HepG2 (cell line): ENCODE results near the gene AHCYL2. TPM values are rescaled to one million over a fixed set of nuclear protein-coding genes. Genes with fewer than 3 reads are reported as not detected.

Experiments
- ATF6 ChIP-seq: sonication (generic); formaldehyde crosslinking; conservative IDR thresholded peaks from 2 replicates; pipeline ENCODE4 v1.4.0; 2020; ENCODE audit warnings: missing genetic modification reagents
- BCL6 ChIP-seq: IDR thresholded peaks from 2 replicates; pipeline ENCODE4 v1.6.1; 2016; ENCODE audit warnings: missing genetic modification reagents, missing compliant biosample characterization
- CBFB ChIP-seq: sonication (generic); formaldehyde crosslinking; IDR thresholded peaks from 2 replicates; pipeline ENCODE4 v1.4.0; 2020; ENCODE audit warnings: missing genetic modification reagents
- CHD2 ChIP-seq: IDR thresholded peaks from 2 replicates; pipeline ENCODE4 v1.6.1; 2011; ENCODE audit warnings: low read depth, low read length, improper control_type of control experiment
- NAIF1 ChIP-seq: sonication (generic); formaldehyde crosslinking; IDR thresholded peaks from 2 replicates; pipeline ENCODE4 v1.5.0; 2020; ENCODE audit warnings: mild to moderate bottlenecking, missing genetic modification reagents, borderline replicate concordance
- NFRKB ChIP-seq: fragments of 450-650 bp; IDR thresholded peaks from 2 replicates; pipeline ENCODE4 v1.6.1; 2017
- STAT5B ChIP-seq: sonication (generic); formaldehyde crosslinking; IDR thresholded peaks from 2 replicates; pipeline ENCODE4 v1.4.0; 2020; ENCODE audit warnings: missing genetic modification reagents
- TRIM24 ChIP-seq: sonication (generic); formaldehyde crosslinking; IDR thresholded peaks from 2 replicates; pipeline ENCODE4 v1.8.0; 2022; ENCODE audit warnings: mild to moderate bottlenecking, missing genetic modification reagents
- ZNF556 ChIP-seq: sonication (generic); formaldehyde crosslinking; IDR thresholded peaks from 2 replicates; pipeline ENCODE4 v1.4.0; 2020; ENCODE audit warnings: mild to moderate bottlenecking, missing genetic modification reagents, borderline replicate concordance
- ZNF605 ChIP-seq: sonication (generic); formaldehyde crosslinking; IDR thresholded peaks from 2 replicates; pipeline ENCODE4 v1.8.0; 2022; ENCODE audit warnings: mild to moderate bottlenecking, missing genetic modification reagents
- ZNF724P ChIP-seq: sonication (generic); formaldehyde crosslinking; IDR thresholded peaks from 2 replicates; pipeline ENCODE4 v1.8.0; 2022; ENCODE audit warnings: missing genetic modification reagents, borderline replicate concordance
- ZNF800 ChIP-seq: sonication (generic); formaldehyde crosslinking; IDR thresholded peaks from 2 replicates; pipeline ENCODE4 v1.4.0; 2020; ENCODE audit warnings: missing genetic modification reagents
- polyA plus RNA-seq, 8 experiments: library from polyadenylated mRNA; depleted of rRNA in 3 of 8; stranded (reverse) in 7 of 8; unstranded in 1 of 8; fragments of >200 nt; fragmentation: Illumina TruSeq in 4 of 8; extraction: Trizol in 4 of 8; gene quantifications; 2 replicates each; pipeline versions ENCODE4 v1.2.1 to v1.2.3, GENCODE V29; 2011 to 2016; ENCODE audit warnings: low read depth in 4 of 8, missing spikeins in 1 of 8, mixed read lengths in 1 of 8; ENCODE audit not compliant: insufficient read depth in 1 of 8
- total RNA-seq, 5 experiments: library from RNA; depleted of rRNA; stranded (reverse); fragments of >200 nt; fragmentation: Illumina TruSeq; extraction: Trizol; gene quantifications; 2 replicates each; pipeline ENCODE4 v1.2.3, GENCODE V29; 2016; ENCODE audit warnings: low read depth in 1 of 5
- TF ChIP-seq, protein P1 (sequence below): sonication (generic); formaldehyde crosslinking; IDR thresholded peaks from 2 replicates; pipeline ENCODE4 v1.4.0; 2020; ENCODE audit warnings: missing genetic modification reagents; ENCODE audit errors: not compliant biosample characterization

The AHCYL2 gene
- total and polyA plus RNA-seq, 2 of the 13 experiments (the other 11 are each of a cell fraction or from before 2014, with no cell fraction given) = 9.5 to 14.7 TPM

DNA sequence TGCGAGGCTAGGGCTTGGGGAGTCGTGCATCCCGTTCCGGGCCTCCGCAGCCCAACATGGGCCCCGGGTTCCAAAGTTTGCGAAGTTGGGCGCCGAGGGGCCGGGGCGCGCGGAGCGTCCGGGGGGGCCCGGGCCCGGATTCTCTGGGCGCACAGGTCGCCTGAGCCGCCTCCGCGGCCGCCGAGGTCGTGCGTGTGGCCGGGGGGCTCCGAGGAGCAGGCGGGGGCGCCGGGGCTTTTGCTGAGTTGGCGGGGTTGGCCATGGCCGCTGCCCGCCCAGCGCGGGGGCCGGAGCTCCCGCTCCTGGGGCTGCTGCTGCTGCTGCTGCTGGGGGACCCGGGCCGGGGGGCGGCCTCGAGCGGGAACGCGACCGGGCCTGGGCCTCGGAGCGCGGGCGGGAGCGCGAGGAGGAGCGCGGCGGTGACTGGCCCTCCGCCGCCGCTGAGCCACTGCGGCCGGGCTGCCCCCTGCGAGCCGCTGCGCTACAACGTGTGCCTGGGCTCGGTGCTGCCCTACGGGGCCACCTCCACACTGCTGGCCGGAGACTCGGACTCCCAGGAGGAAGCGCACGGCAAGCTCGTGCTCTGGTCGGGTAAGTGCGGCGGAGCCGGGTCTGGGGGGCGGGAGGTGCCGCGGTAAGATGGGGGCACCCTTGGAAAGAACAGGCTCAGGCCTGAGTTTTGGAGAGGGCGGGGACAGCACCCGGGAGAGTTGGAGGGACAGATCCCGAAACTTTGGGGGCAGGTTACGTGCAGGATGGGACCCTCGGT lies 35.8 kb upstream of the AHCYL2 start (continued):
- TF ChIP-seq ZNF724P (CRISPR knock-in tag) = no peak
- TF ChIP-seq STAT5B (CRISPR knock-in tag) = no peak
- TF ChIP-seq ZNF556 (CRISPR knock-in tag) = peak; percentile 23; the same call in 1 of the 2 replicates
- TF ChIP-seq CBFB (CRISPR knock-in tag) = no peak
- no peak for TF ChIP-seq ZNF605 (CRISPR knock-in tag)
- TF ChIP-seq, protein P1, sequence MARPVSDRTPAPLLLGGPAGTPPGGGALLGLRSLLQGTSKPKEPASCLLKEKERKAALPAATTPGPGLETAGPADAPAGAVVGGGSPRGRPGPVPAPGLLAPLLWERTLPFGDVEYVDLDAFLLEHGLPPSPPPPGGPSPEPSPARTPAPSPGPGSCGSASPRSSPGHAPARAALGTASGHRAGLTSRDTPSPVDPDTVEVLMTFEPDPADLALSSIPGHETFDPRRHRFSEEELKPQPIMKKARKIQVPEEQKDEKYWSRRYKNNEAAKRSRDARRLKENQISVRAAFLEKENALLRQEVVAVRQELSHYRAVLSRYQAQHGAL (CRISPR knock-in tag) = no peak
- TF ChIP-seq ZNF800 (CRISPR knock-in tag) = no peak
- TF ChIP-seq TRIM24 (CRISPR knock-in tag) = no peak
- no peak for TF ChIP-seq ATF6 (CRISPR knock-in tag)
- TF ChIP-seq BCL6 (CRISPR knock-in tag) = no peak
- no peak for TF ChIP-seq CHD2
- TF ChIP-seq NFRKB = no peak
- no peak for TF ChIP-seq NAIF1 (CRISPR knock-in tag)
